Mucosa of descending colon (tissue), 3 donors: ENCODE measurements around the gene RNF20. TPM values are rescaled to one million over a fixed set of nuclear protein-coding genes. Genes with fewer than 3 reads are reported as not detected.
A peak's percentile ranks its signal among the peaks of the same experiment; 100 is the strongest.

Experiments
- ATAC-seq: fragments of 200-7000 bp; cut with Tn5 transposase; one replicate; pipeline ENCODE4 v1.9.1; 2020; ENCODE audit warnings: mild to moderate bottlenecking, moderate library complexity
- DNase-seq, 3 donors: peaks; one replicate each; pipeline ENCODE4 v3.0.0-alpha.2; 2020
- H3K36me3 ChIP-seq: fragments of 200-600 bp; one replicate; pipeline ENCODE4 v1.8.0; 2021; ENCODE audit warnings: low read depth, mild to moderate bottlenecking
- H3K4me1 ChIP-seq: fragments of 200-600 bp; one replicate; pipeline ENCODE4 v1.8.0; 2021; ENCODE audit warnings: low read depth, mild to moderate bottlenecking
- H3K4me3 ChIP-seq: fragments of 200-600 bp; one replicate; pipeline ENCODE4 v1.8.0; 2021; ENCODE audit warnings: mild to moderate bottlenecking
- H3K9me3 ChIP-seq: fragments of 200-600 bp; one replicate; pipeline ENCODE4 v1.8.0; 2021; ENCODE audit warnings: mild to moderate bottlenecking
- CTCF ChIP-seq: fragments of 200-600 bp; IDR thresholded peaks from one replicate; pipeline ENCODE4 v1.8.0; 2022; ENCODE audit warnings: antibody characterized with exemption, mild to moderate bottlenecking
- intact Hi-C, 2 donors: fragments of 100-400 bp; cut with DNase I in 1 of 2; cut with micrococcal nuclease in 1 of 2; formaldehyde crosslinking; loops; one replicate each; pipeline versions ENCODE4 v1.11.0 to v1.11.1; 2022; cut with DNase I, micrococcal nuclease
- total RNA-seq, 3 donors: library from RNA; stranded (reverse); fragmentation: NEBNext Ultra II Directional in 2 of 3; extraction: Animal tissue kit (Norgen Biotek cat#: 25700) in 2 of 3; gene quantifications; one replicate each; pipeline versions ENCODE4 v1.2.1 to v1.2.4, GENCODE V29; 2021 to 2023
- donor health status: DM: no; HTN: no; CAD: no; lungs with moderate emphysema.
- donor health status: DM: no; HTN: no; CAD: no.
- donor health status: DM: no; HTN: yes; CAD: no.

Gene RNF20
- total RNA-seq, 3 donors from 2014 or later: 37.8 to 58.9 (median 41.7) TPM

- ATAC-seq: no peak
- Histone ChIP-seq H3K4me1 (no peaks in the 10 kb centered on the region), H3K9me3 (no peaks in the 10 kb centered on the region), H3K36me3 (no peaks in the 10 kb centered on the region), H3K4me3 (no peak overlapping the region)
- TF ChIP-seq CTCF: no peak
- intact Hi-C loops: no loop called here
- DNase-seq: no peak
Measured at GRCh38 chr9:101592788-101593187, 59.1 kb downstream of the RNF20 start.

- Histone ChIP-seq H3K4me3 (no peak overlapping the region), H3K36me3 (no peaks in the 10 kb centered on the region), H3K4me1 (no peaks in the 10 kb centered on the region), H3K9me3 (no peaks in the 10 kb centered on the region)
- DNase-seq (no peak), ATAC-seq (no peak)
- intact Hi-C loops: no loop called here
- no peak for TF ChIP-seq CTCF
Measured at GRCh38 chr9:101593345-101593744, 59.7 kb downstream of the RNF20 start.

- no peak for ATAC-seq
- no peak for DNase-seq
Measured at GRCh38 chr9:101594796-101595195, 61.1 kb downstream of the RNF20 start, which contains the start of gene PPP3R2. Gene PPP3R2, minus strand, starts transcription at chr9:101594969. Its CDS starts 48 bp downstream, at chr9:101594921.

GRCh38 chr9:101601904-101602765 is 68.5 kb downstream of the RNF20 start:
- no peaks in the 10 kb centered on the region for H3K36me3 ChIP-seq
- peak in 1 of 3 donors; percentile 45 for DNase-seq
- peak; percentile 70 for ATAC-seq
- no peaks in the 10 kb centered on the region for H3K9me3 ChIP-seq
- H3K4me3 ChIP-seq: no peak overlapping the region
- intact Hi-C loops: loop anchor here in 1 of 2 donors (5.0 kb wide), 1 partner anchor 125 kb away; no protein-coding TSS in a partner anchor
- peak; percentile 37 for TF ChIP-seq CTCF
- no peaks in the 10 kb centered on the region for H3K4me1 ChIP-seq

More at GRCh38 chr9:101594796-101595195, 61.1 kb downstream of the RNF20 start, which contains the start of gene PPP3R2:
- Histone ChIP-seq H3K4me3 (no peak within 1 kb of the TSS), H3K36me3 (no peaks in the 10 kb centered on the region), H3K9me3 (no peaks in the 10 kb centered on the region), H3K4me1 (no peaks in the 10 kb centered on the region)
- intact Hi-C loops: no loop called here
- no peak for TF ChIP-seq CTCF

- Histone ChIP-seq H3K4me3 (no peak overlapping the region), H3K9me3 (no peaks in the 10 kb centered on the region), H3K36me3 (no peaks in the 10 kb centered on the region), H3K4me1 (no peaks in the 10 kb centered on the region)
- peak; percentile 72 for ATAC-seq
- intact Hi-C loops: loop anchor here in 1 of 2 donors (5.0 kb wide), 1 partner anchor 123 kb away; no protein-coding TSS in a partner anchor
- no peak for DNase-seq
- TF ChIP-seq CTCF: no peak
Measured at GRCh38 chr9:101604296-101604695, 70.6 kb downstream of the RNF20 start.
